NCI-H128 (cell line): ENCODE measurements around the gene FERMT2.

Experiments used
- DNase-seq: peaks from one replicate; lab custom pipeline; 2025; ENCODE audit not compliant: unreplicated experiment; lab: John Stamatoyannopoulos, UW

FERMT2 gene, protein sequence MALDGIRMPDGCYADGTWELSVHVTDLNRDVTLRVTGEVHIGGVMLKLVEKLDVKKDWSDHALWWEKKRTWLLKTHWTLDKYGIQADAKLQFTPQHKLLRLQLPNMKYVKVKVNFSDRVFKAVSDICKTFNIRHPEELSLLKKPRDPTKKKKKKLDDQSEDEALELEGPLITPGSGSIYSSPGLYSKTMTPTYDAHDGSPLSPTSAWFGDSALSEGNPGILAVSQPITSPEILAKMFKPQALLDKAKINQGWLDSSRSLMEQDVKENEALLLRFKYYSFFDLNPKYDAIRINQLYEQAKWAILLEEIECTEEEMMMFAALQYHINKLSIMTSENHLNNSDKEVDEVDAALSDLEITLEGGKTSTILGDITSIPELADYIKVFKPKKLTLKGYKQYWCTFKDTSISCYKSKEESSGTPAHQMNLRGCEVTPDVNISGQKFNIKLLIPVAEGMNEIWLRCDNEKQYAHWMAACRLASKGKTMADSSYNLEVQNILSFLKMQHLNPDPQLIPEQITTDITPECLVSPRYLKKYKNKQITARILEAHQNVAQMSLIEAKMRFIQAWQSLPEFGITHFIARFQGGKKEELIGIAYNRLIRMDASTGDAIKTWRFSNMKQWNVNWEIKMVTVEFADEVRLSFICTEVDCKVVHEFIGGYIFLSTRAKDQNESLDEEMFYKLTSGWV

DNA sequence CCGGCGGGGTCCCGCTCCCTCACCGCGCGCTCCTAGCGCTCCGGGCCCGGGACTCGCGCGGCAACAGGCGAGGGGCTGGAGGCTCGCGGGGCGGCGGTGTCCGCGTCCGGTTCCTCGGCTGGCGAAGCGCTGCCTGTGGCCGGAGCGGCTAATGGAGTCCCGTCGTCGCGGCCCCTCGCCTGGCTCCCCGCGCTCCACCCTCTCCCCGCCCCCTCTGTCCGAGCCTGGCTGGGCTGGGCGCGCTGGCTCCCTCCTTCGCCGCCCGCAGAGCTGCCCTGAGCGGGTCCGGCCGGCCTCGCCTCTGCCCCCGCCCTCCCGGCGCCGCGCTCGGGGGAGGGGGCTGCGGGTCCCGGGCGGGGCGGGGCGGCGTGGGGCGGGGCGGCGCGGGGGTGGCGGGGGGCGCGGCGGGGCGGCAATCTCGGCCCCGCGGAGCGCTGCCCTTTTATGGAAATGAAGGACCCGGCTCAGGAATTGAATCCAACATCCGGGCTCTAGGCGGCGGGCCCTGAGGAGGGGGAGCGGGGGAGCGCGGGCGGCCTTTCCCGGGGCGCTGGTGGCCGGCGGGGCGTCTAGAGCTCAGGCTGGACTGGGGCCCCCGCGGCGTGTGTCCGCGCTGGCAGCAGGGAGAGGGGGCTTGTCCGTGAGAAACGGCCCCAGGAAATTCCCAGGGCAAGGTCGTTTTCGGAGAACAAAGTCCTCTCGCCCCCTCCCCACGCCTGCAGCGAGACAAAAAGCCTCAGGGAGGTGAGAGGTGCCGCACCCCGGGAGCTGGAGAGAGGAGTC lies at the start of gene FERMT2:
Gene FERMT2, minus strand, starts transcription at position 153 of the 783 bp plus-strand sequence. CDS start 482 bp downstream, outside the sequence.
- peak; percentile 66 for DNase-seq

DNA sequence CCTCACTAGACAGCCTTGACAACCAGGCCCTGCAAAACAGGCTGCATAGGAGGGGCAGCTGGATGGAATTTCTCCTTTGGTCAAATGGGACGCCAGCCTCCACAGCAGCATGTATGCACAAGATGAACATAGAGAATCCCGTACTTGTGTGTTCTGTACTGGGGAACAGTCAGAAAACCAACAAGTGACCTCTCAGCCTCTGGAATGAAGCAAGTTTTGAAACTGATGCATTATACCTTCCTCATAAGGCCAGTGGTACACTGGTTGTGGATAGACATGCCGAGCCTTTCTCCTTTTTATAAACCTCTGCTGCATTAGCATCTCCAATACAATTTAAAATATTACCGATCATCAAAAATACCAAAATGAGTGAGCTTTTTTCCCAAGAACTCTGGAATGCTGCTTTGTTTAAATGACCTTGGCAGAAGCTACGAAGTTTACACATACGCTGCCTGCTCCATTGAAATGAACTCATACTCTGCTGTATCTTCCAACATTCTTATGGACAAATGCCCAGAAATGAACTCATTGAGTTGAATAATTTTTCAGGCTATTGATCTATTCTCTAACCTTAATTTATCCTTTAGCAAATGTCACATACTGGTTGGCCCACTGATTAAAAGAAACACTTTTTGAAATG lies 47.6 kb upstream of the FERMT2 start:
- DNase-seq: no peak

DNA sequence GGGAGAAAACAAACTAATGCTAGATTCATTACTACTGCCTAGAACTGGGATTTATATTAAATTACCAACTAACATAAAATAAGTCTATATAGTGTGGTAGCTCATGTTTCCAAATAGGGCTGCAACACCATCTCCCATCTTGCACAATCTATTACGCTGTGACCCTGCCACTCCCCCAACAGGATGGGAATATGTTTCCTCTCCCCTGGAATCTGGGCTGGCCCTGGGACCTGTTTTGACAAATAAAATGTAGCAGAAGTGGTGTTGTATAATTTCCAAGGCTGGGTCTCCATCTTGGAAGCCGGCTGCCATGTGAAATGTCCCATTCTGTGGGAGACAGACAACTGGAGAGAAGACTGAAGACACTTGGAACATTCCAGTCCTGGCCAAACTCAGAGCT lies 45.6 kb upstream of the FERMT2 start:
- no peak for DNase-seq

DNA sequence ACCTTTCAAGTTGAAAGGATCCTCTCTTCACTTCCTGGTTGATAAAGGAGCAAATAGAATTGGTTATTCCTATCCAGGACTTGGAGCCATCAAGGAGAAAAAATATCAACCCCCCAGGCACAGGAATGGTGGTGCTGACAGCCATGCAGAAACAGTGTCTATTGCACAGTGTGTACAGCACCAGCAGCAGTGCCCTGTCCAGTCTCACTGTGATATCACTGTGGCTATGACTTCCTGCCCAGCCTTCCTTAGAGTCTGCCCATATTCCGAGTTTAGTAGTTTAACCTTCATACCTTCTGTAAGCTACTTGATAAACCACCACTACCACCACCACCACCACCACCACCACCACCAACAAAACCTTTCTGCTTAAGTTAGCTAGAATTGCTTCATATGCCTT lies 45.1 kb upstream of the FERMT2 start:
- DNase-seq: no peak

DNA sequence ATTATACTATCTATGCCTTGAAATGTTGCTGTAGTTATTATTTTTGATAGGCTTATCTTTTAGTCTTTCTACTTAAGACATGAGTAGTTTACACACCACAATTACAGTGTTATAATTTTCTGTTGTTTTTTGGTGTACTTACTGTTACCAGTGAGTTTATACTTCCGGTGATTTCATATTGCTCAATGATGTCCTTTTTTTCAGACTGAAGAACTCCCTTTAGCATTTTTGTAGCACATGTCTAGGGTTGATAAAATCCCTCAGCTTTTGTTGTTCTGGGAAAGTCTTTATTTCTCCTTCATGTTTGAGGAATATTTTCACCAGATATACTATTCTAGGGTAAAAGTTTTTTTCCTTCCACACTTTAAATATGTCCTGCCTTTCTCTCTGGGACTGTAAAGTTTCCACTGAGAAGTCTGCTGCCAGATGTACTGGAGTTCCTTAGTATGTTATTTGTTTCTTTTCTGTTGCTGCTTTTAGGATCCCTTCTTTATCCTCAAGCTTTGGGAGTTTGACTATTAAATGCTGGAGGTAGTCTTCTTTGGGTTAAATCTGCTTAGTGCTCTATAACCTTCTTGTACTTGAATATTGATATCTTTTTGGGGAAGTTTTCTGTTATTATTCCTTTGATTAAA lies 41.5 kb upstream of the FERMT2 start:
- DNase-seq: no peak

DNA sequence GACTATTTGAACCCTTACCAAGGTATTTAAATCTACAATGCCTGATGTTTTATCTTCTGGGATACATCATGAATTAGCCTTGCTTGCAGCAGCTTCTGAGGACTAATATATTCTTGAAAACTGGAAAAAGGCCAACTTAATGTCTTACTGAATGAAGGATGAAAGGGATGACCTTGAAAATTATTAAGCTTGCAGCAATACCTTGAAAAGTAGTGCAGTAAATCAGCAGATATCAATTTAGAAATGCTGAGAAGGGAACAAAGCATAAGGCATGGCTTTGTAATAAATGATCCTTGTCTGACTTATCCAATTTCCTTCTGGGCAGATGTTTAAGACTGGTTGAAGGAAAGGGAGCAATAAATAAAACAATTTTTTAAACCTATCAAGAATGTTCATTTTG lies 37.3 kb upstream of the FERMT2 start:
- DNase-seq: no peak

DNA sequence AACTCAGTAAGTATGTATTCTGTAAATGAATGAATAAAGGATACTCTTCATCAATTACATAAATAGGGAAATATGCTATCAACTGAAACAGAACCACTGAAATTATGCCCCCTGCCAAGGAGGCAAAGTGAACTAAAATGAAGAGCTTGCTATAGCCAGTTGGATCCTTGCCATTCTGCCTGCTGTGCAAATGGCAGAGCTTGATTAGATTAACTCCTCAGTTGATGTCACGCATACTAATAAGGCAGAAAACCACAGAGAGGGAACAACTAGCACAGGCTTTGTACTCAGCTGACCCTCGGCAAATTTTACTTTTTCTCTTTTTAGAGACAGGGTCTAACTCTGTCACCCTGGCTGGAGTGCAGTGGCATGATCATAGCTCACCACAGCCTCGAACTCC lies 36.7 kb upstream of the FERMT2 start:
- DNase-seq: no peak

DNA sequence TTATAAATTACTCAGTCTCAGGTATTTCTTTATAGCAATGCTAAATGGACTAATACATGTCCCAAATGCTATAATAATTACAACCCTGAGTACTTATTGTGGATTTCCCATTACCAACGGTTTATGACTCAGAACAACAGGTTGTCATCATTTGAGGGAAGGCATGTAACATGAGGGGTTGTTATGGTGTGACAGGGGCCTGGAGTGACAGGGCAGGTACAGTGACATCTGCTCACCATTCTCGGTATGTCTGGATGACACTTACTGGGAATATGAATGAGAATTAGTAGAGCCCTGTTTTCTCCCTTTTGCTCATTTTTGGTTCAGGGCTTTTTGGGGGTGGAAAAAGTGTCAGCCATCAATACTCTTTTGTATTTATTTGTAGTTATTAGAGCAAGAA lies 36.2 kb upstream of the FERMT2 start:
- no peak for DNase-seq

DNA sequence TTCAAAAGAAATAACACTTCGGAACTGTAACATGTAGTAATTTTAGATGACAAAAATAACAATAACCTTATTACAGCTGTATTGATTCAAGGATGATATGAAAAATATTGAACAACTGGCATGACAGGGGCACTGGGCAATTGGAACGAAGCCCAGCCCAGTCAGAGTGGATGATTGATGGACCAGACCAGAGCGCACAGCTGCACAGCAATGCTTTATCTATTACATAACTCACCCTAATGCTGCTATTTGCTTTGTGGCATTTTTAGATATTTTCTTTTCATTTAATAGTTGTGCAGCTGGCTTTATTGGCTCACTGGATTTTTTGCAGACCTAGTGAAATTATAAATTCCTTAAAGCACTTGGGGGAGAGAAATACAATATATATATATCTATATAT lies 26.9 kb upstream of the FERMT2 start:
- DNase-seq: no peak

DNA sequence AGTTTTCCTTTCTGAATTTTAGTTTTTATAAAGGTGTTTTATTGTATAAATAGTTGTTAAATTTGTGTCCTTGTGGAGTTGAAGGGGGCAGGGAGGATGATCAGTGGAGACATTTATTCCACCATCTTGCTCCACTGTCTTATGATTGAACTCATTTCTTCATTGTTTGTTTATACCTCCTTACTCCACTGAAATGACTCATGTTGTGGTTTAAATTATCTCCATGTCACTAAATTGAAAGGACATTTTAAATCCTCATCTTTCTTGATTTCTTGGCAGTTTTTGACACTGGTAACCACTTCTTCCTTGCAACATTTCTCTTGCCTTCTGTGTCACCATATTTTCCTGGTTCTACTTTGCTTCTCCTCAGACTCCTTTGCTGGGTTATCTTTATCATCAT lies 23.6 kb upstream of the FERMT2 start:
- DNase-seq: no peak

DNA sequence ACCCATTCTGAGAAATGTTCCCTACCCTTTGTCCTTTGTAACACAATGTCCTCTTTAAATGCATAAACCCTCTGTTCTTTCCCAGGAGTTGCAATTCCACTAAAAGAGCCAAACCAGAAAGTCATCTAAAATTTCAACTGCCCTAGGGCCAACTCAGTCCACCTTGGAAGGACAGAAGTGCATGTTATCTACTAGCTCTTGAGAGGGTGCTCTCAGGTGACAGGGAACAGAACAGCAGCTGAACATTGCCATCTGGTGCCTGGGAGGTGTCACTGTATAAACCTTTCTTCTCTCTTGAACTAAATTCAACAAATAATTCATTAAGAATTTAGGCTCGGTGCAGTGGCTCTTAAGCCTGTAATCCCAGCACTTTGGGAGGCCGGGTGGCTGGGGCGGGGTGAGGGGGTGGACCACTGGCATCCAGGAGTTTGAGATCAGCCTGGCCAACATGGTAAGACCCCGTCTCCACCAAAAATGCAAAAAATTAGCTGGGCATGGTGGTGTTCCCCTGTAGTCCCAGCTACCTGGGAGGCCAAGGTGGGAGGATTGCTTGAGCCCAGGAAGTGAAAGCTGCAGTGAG lies 10.3 kb upstream of the FERMT2 start:
- no peak for DNase-seq

DNA sequence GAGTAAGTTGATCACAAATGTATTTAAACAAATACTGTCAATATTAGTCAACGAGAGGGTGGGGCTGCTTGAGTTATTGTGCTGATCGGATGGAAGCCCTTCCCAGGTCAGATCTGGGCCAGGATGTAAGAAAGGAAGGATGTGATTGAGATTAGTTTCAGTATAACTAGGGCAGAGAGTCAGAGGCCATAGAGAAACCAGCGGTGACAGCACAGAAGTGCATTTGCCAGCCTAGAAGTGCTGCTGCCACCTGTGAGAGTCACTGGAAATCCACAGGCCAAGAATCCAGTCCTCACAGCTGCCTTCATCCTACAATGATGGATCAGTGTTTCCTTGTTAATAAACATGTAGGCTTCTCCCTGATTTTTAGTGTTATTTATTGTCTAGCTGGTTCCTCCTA lies 9.8 kb upstream of the FERMT2 start:
- DNase-seq: no peak

DNA sequence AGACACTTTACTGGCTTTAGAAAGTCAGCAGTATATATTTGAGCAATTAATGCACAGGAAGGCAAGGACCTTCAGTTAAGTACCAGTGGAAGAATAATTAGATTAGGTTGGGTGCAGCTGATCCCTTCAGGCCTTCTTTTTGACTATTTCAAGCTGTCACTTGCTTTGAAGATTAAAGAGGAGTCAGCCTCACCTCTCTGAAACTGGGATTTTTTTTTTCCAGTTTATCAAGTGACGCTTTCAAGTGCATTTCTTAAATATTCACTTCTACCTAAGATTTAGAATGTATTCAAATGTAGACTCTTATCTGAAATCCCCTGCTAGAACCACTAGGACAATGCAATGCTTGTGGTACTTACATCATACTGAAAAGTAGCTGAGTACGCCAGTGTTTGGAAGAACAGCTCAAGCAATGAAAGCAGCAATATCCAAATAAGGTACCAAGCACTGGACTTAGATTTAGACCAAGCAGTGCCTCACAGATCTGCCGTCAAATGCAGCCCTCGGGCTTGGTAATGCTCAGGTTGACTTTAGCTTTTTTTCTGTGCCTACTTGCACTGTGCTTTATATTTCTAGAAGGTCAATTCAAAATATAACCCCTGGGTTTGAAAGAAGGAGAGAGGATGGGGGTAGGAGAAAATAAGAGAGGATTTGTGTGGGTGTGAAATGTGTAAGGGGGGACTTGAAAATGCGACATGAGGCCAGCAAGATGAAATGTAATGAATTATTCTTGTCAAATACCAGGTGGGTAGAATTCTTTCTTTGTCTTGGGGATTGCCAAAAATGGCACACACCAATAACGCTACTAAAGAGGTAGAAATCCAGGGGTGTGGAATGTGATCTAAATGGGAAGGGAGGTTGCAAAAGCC lies 3.7 kb upstream of the FERMT2 start:
- no peak for DNase-seq

DNA sequence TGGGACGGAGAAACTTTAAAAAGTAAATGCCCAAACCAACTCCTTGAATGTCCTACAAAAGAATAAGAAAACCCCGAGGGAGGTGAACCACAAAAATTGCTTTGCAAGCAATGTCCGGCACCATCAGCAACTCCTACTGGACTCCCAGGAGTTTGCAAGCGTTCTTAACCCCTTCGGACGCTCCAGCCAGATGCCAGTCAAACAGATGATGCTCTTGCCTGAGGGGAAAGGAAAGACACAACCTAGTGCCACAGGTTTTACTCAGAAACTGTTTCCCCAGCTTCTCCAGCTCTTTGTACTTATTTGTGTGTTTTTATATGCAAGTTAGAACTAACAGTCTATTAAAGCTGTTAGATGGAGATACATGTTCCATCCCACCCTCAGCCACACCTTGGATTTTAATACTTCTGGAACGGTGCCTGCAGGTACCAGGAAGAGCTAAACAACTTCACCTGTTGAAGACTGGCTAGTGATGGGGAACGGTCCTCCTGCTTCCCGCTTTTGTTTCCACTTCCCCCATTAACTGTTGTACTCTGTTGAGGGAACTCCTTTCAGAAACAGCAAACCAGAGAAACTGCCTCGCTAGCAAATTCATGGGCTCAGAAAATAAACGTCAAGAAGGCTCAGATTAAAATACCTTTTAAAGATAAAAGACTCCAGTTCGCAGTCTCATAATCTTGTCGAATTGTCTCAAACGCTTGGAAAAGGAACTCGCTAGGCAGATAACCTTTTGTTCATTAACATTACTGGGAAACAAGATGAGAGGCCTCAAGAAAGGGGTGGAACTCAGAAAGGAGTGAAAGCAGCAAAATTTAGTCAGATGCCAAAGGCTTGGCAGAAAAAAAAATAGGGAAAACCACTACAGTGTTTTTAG lies 1.1 kb upstream of the FERMT2 start:
- DNase-seq: no peak

DNA sequence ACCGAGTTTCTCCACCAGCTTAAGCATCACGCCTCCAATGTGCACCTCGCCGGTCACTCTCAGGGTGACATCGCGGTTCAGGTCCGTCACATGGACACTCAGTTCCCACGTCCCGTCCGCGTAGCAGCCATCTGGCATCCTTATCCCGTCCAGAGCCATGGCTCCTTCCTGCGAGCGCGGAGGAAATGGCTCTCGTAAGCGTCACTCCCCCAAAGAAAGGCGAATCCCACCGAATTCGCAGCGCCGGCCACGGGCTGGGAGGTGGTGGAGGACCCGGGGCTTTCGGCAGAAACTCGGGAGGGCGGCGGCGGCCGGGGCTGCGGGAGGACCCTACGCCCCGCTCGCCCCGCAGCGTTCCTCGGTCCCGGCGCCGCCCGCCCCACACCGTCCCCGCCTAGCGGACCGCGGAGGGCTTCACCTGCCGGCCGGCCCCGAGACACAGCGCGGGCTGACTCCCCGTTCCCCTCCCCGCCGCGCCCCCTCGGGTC lies 396 bp downstream of the FERMT2 start:
- no peak for DNase-seq

DNA sequence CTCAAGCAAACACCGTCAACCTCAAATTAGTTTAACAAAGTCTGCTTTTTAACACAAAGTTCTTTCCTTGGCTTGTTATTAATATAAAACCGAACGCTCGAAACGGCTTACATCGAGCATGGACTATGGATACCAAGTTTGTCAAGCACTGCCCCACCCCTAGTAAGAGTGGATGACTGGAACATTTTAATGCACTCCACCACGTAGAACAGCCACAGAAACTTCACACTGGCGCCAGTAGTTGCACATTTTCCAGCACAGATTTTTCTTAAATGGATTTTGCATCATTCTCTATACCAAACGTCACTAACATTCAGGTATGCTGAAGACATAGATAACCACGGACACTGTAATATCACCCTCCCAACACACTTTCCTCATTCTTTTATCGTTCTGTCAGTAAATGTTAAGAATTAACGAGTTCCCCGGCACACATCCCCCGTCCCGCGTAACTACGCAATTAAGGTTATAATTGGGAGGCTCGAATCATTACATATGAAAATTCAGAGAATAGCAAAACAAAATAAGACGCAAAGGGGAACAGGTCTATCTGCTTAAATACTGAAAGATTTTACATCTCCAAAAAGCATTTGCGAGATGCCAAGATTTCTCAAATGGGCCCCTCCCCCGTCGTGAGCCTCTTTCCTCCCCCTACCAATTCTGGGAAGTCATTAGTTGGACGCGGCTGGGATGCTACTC lies 990 bp downstream of the FERMT2 start:
- no peak for DNase-seq

DNA sequence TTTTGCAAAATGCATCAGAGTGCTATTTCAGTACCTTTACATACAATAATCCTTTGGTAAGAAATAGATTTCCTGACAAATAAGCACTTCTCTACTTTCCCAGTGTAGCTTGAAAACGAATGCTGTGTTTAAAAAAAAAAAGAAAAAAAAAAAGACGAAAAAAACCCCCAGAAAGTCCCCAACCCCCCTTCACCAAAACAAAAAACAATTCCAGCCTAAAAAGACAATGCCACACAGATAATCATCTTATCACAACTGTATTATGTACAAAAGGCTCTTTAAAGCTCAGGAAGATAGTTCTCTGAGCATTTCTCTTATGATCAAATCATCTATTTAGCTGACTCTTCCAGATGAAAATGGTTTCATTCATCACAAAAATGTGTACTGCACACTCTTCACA lies 1.6 kb downstream of the FERMT2 start:
- no peak for DNase-seq

DNA sequence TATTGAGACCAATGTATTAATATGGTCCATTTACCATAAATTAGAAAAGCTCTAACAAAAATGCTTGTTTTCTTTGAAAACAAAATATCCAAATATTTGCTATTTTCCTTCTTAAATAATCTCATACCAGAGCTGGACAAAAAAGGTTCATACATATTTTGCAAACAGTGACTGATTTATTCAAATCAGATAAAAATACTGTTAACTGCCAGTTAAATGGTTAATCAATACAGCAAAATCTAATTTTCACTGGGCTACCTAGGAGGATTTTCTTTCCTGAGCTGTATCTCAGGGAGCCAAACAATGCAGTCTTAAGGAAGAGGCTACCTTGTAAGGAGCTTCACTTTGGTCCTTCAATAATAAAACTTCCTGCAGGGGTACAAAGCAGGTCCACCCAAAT lies 2.0 kb downstream of the FERMT2 start:
- no peak for DNase-seq
